AG04449 (cell line): ENCODE measurements around the gene EEPD1.

ENCODE experiments used
- CTCF ChIA-PET: fragments of 350-600 bp; formaldehyde crosslinking; extraction: SDS; loops from one replicate; lab custom pipeline; 2021; ENCODE audit warnings: antibody characterized with exemption; lab: Yijun Ruan, JAX
- POLR2A ChIA-PET: fragments of 400-600, 350-600 bp; formaldehyde crosslinking; extraction: SDS; loops from one replicate; lab custom pipeline; 2020; ENCODE audit warnings: antibody characterized with exemption, inconsistent platforms; lab: Yijun Ruan, JAX
- DNase-seq: peaks from one replicate; pipeline ENCODE4 v3.0.0-alpha.2; 2010; ENCODE audit warnings: low read depth, low spot score
- H3K4me3 ChIP-seq: 2 replicates; pipeline ENCODE4 v1.5.1; 2011; ENCODE audit warnings: low read depth, mild to moderate bottlenecking, control low read depth, low read length
- TF ChIP-seq, protein P1 (sequence below): IDR thresholded peaks from one replicate; pipeline ENCODE4 v1.5.1; 2011; ENCODE audit warnings: mild to moderate bottlenecking, moderate library complexity, low read length, control low read depth, inconsistent platforms; ENCODE audit not compliant: insufficient read depth; ENCODE audit errors: missing control alignments

EEPD1 gene

DNA sequence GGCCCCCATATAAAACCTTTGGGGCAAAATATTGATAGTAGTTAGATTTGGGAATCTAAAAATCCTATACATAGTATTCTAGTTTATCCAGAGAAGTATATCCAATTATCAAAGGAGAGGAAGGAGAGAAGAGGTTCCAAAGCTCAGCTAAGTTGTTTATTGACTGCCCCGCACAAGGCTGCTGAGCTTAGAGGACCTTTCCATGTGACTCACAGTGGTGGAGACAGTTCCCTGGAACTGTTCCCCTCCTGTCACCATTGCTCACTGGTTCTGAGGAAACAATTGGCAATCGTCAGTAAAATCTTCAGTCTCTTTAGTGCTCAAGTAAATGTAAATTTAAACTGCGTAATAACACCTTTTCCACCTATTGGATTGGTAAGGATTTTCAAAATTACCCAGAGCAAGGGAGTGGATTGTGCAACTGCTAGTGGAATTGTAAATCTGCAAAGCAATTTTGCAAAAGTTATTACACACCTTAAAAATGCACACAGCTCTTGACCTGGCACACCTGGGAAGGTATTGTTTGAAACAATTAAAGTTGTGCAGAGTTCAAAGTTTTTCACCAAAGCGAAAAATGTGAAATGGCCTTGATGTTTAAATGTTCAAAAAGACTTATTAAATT lies 63.1 kb downstream of the EEPD1 start:
- CTCF ChIA-PET: no interaction called here
- TF ChIP-seq, protein P1, sequence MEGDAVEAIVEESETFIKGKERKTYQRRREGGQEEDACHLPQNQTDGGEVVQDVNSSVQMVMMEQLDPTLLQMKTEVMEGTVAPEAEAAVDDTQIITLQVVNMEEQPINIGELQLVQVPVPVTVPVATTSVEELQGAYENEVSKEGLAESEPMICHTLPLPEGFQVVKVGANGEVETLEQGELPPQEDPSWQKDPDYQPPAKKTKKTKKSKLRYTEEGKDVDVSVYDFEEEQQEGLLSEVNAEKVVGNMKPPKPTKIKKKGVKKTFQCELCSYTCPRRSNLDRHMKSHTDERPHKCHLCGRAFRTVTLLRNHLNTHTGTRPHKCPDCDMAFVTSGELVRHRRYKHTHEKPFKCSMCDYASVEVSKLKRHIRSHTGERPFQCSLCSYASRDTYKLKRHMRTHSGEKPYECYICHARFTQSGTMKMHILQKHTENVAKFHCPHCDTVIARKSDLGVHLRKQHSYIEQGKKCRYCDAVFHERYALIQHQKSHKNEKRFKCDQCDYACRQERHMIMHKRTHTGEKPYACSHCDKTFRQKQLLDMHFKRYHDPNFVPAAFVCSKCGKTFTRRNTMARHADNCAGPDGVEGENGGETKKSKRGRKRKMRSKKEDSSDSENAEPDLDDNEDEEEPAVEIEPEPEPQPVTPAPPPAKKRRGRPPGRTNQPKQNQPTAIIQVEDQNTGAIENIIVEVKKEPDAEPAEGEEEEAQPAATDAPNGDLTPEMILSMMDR: no peak
- no peak overlapping the region for H3K4me3 ChIP-seq
- DNase-seq: no peak
- POLR2A ChIA-PET: no interaction called here

DNA sequence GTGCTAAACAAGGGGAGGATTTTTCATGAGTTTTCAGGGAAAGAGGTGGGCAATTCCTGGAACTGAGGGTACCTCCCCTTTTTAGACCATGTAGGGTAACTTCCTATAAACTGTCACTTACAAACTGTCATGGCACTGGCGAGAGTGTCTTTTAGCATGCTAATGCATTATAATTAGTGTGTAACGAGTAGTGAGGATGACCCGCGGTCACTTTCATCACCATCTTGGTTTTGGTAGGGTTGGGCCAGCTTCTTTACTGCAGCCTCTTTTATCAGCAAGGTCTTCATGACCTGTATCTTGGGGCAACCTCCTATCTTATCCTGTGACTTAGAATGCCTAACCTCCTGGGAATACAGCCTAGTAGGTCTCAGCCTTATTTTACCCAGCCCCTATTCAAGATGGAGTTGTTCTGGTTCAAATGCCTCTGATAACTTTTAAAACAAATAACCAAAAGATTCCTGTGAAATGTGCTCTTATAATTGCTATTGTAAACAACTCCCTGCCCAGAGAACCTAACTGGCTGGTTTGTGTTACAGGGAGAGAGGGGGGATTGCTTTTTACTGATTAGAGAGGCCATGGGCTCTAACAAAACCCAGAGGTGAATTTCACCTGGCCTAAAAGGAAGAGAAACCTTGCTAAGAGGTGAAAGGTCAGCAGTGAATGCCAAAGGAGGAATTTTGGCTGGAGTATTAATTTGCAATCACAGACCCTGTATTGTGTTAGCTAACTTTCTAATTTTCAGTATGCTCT lies 64.3 kb downstream of the EEPD1 start:
- POLR2A ChIA-PET: no interaction called here
- H3K4me3 ChIP-seq: no peak overlapping the region
- TF ChIP-seq, protein P1: no peak
- CTCF ChIA-PET: no interaction called here
- no peak for DNase-seq

DNA sequence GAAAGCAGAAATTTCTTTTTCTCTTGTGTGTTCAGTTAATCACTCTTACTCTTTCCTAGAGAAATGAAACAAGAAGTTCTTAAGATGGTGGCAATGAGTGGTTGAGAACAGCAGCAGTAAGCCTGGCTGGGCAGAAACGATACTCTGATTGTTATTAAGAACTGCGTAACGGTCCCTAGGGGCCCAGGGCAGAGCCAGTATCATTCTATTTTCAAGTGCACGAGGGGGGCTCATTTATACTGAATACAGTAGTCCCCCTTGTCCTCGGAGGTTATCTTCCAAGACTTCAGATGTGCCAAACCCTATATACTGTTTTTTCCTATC lies 64.9 kb downstream of the EEPD1 start:
- POLR2A ChIA-PET: no interaction called here
- TF ChIP-seq, protein P1: no peak
- H3K4me3 ChIP-seq: no peak overlapping the region
- CTCF ChIA-PET: no interaction called here
- no peak for DNase-seq

DNA sequence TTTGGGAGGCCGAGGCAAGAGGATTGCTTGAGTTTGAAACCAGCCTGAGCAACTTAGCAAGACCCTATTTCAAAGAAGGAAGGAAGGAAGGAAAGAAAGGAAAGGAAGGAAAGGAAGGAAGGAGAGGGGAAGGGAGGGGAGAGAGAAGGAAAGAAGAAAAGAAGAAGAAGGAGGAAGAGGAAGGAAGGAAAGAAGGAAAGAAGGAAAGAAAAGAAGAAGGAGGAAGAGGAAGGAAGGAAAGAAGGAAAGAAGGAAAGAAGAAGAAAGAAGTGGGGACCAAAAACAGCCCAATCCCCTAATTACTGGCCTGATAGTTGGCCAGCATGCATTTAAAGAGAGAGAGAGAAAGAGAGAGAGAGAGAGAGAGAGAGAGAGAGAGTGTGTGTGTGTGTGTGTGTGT lies 66.4 kb downstream of the EEPD1 start:
- POLR2A ChIA-PET: no interaction called here
- no peak for DNase-seq
- TF ChIP-seq, protein P1: no peak
- CTCF ChIA-PET: no interaction called here
- no peak overlapping the region for H3K4me3 ChIP-seq

DNA sequence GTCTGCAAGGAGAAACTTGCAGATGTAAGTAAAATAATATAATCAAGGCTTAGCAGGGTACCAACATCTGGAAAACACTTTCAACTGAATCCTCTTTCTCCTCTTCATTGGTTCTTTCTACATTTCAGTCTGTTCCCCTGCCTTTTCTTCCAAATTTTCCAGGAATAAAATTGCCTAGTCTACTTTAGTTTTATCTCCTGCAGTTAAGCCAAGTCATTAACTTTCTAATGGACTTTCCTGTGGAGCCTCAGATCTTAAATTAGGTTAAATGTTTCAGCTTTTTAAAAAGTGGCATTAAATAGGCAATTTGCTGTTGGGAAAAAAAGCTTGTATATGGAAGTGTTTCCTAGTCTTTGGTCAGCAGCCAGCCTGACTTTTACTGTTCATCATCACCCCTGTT lies 70.8 kb downstream of the EEPD1 start:
- CTCF ChIA-PET: interaction anchor here (1.4 kb wide), 1 partner anchor 9 kb away, joined by 5 read pairs; no protein-coding TSS in a partner anchor
- H3K4me3 ChIP-seq: no peak overlapping the region
- no peak for DNase-seq
- POLR2A ChIA-PET: no interaction called here
- TF ChIP-seq, protein P1: no peak

DNA sequence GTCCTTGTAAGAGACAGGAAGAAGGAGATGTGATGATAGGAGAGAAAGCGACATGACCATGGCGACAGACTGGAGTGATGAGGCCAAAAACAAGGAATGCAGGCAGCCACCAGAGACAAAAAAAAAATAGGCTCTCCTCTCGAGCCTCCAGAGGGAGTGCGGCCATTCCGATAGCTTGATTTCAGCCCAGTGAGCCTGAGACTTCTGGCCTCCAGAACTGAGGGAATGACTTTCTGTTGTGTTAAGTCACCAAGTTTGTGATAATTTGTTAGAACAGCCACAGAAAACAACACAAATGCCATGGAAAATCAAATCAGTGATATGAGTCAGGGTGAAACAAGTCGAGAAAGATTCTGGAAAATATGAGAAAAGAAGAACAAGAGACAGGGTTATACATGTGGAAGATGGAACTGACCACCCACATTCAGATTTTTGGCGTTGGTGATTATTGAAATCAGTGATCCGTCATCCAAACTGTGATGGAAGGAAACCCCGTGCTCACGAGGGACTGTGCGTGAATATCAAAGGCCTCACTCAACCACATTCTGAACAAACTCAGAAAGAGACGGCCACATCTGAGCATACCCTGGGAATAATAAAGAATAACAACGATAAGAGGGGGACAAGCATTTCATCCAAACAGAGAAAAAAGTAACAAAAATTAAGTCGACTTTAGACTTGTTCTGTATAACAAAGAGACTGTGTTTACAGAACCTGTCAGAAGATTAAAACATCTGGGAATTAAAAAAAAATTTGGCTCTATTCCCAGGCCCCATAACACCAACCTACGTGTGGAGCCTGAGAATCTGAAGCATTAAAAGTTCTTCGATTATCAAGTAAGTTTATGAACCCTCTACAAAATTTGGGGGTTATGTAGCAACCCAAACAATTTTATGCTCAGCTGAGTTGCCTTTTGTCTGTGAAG lies 72.1 kb downstream of the EEPD1 start:
- no peak for DNase-seq
- POLR2A ChIA-PET: no interaction called here
- CTCF ChIA-PET: interaction anchor here (1.4 kb wide), 1 partner anchor 8 kb away, joined by 5 read pairs; no protein-coding TSS in a partner anchor
- H3K4me3 ChIP-seq: no peak overlapping the region
- TF ChIP-seq, protein P1: no peak
